Prostate gland (tissue), 2 donors: Measurements from ENCODE around the gene CYS1. TPM values are rescaled to one million over a fixed set of nuclear protein-coding genes. Genes with fewer than 3 reads are reported as not detected.

Experiments
- DNase-seq: peaks from one replicate; pipeline ENCODE4 v3.0.0-alpha.2; 2019; ENCODE audit warnings: low spot score
- H3K27ac ChIP-seq, 2 donors: fragments of 200-600 bp; sonication (generic); 2 replicates each; pipeline ENCODE4 v1.5.1; 2017 to 2019
- H3K27me3 ChIP-seq: fragments of 200-600 bp; sonication (generic); replicated peaks from 2 replicates; pipeline ENCODE4 v1.5.1; 2019; ENCODE audit not compliant: insufficient read depth
- H3K36me3 ChIP-seq, 2 donors: fragments of 200-600 bp; sonication (generic); 1 replicate in 1 of 2; 2 replicates in 1 of 2; pipeline versions ENCODE4 v1.5.1 to v1.8.1; 2017 to 2019
- H3K4me1 ChIP-seq: fragments of 200-600 bp; sonication (generic); replicated peaks from 2 replicates; pipeline ENCODE4 v1.5.1; 2019
- H3K4me3 ChIP-seq, 2 donors: fragments of 200-600 bp; sonication (generic); 2 replicates each; pipeline ENCODE4 v1.5.1; 2017 to 2019
- H3K9me3 ChIP-seq: fragments of 200-600 bp; sonication (generic); 2 replicates; pipeline ENCODE4 v1.5.1; 2017
- CTCF ChIP-seq, 4 experiments: fragments of 200-600 bp in 2 of 4; fragments of 450-650 bp in 2 of 4; sonication (generic) in 2 of 4; IDR thresholded peaks; 1 replicate in 3 of 4; 2 replicates in 1 of 4; pipeline ENCODE4 v1.5.1; 2016 to 2019; ENCODE audit warnings: antibody characterized with exemption in 4 of 4, mild to moderate bottlenecking in 2 of 4, moderate library complexity in 2 of 4
- POLR2A ChIP-seq: fragments of 450-650 bp; IDR thresholded peaks from one replicate; pipeline ENCODE4 v1.6.1; 2016; ENCODE audit warnings: antibody characterized with exemption, mild to moderate bottlenecking
- POLR2AphosphoS5 ChIP-seq: sonication (generic); formaldehyde crosslinking; IDR thresholded peaks from one replicate; pipeline ENCODE4 v1.6.1; 2017; ENCODE audit warnings: antibody characterized with exemption
- WGBS: methylation state at CpG from one replicate; pipeline ENCODE4 v1.1.5; 2018; 5-methylcytosine and 5-hydroxymethylcytosine counted together
- intact Hi-C: fragments of 100-400 bp; cut with DNase I; formaldehyde crosslinking; loops from one replicate; pipeline ENCODE4 v1.14.2; 2022
- total RNA-seq, 2 donors: library from RNA; depleted of rRNA; stranded (reverse); fragments of >200 nt; gene quantifications; one replicate each; pipeline ENCODE4 v1.1.0, GENCODE V29; 2016

CYS1 gene
- total RNA-seq, 2 donors from 2014 or later, result 1.5 to 5.2 TPM

DNA sequence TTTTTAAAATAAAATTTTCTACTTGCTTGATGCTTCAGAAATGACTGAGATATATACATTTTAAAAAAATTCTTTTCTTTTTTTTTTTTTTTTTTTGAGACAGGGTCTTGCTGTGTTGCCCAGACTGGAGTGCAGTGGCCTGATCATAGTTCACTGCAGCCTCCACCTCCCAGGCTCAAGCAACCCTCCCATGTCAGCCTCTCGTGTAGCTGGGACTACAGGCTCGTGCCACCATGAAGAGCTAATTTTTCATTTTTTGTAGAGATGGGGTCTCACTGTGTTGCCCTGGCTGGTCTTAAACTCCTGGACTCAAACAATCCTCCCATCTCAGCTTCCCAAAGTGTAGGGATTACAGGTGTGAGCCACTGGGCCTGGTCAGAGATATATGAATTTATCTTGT is 12.9 kb downstream of the CYS1 start:
- intact Hi-C loops, result no loop called here
- TF ChIP-seq POLR2A (no peak), POLR2AphosphoS5 (no peak), CTCF (IDR thresholded peaks at IDR 0.05) (no peak)
- WGBS, result 68% methylated on average over 2 of the region's 2 CpGs

GRCh38 chr2:10065773-10066055 is 14.5 kb downstream of the CYS1 start:
- H3K36me3 ChIP-seq, result no peaks in the 10 kb centered on the region
- no peak overlapping the region for H3K4me3 ChIP-seq
- H3K9me3 ChIP-seq, result no peaks in the 10 kb centered on the region
- H3K4me1 ChIP-seq, result no peaks in the 10 kb centered on the region
- H3K27me3 ChIP-seq, result no peaks in the 10 kb centered on the region
- no peak for DNase-seq
- TF ChIP-seq POLR2AphosphoS5 (no peak), CTCF (IDR thresholded peaks at IDR 0.05) (no peak), POLR2A (no peak)
- 88% methylated on average over 6 of the region's 6 CpGs for WGBS
- H3K27ac ChIP-seq, result no peak overlapping the region
- intact Hi-C loops, result no loop called here

More for the DNA sequence above, 12.9 kb downstream of the CYS1 start:
- H3K4me3 ChIP-seq, result no peak overlapping the region
- no peak for DNase-seq
- no peaks in the 10 kb centered on the region for H3K27me3 ChIP-seq
- H3K36me3 ChIP-seq, result no peaks in the 10 kb centered on the region
- H3K4me1 ChIP-seq, result no peaks in the 10 kb centered on the region
- no peaks in the 10 kb centered on the region for H3K9me3 ChIP-seq
- H3K27ac ChIP-seq, result no peak overlapping the region

DNA sequence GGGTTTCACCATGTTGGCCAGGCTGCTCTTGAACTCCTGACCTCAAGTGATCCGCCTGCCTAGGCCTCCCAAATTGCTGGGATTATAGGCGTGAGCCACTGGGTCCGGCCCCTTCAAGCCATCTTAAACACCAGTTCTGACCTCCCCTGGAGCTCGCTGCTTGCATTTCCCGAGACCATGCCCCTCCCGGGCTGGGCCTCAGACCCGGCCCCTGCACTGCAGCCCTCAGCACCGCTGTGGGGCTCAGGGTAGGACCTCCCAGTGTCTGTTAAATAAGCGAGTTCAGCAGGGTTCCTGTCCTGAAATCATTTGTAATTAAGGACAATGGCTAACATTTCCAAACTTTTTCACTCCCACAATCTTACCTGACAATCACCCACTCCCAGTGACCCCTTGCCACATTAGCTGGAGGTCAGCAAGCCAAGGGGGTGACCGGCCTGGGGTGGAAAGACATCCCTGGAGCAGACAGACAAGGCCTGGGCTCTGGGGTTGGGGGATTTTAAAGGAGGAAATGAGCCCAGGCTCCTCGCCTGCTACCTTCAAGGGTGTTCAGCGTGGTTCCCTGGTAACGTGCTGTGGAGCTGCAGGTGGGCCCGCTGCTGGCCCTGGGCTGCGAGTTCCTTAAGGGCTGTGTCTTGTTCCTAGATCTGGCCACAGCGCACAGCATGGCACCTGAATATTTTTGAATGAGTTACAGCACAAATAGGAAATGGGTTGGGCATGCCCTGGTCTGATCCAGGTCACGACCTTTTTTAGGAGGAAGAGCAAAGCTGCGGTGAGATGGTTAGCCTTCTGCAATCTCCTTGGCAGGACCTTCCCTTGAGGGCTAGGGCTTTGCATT is 15.1 kb downstream of the CYS1 start:
- WGBS, result 90% methylated on average over 18 of the region's 18 CpGs
- H3K4me3 ChIP-seq, result no peak overlapping the region
- intact Hi-C loops, result no loop called here
- no peaks in the 10 kb centered on the region for H3K36me3 ChIP-seq
- no peaks in the 10 kb centered on the region for H3K4me1 ChIP-seq
- H3K27me3 ChIP-seq, result no peaks in the 10 kb centered on the region
- no peaks in the 10 kb centered on the region for H3K9me3 ChIP-seq
- no peak overlapping the region for H3K27ac ChIP-seq
- TF ChIP-seq POLR2A (no peak), CTCF (IDR thresholded peaks at IDR 0.05) (no peak), POLR2AphosphoS5 (no peak)
- DNase-seq, result no peak

GRCh38 chr2:10063566-10063965 is 16.6 kb downstream of the CYS1 start:
- Histone ChIP-seq H3K4me1 (no peaks in the 10 kb centered on the region), H3K27me3 (no peaks in the 10 kb centered on the region), H3K9me3 (no peaks in the 10 kb centered on the region), H3K27ac (no peak overlapping the region), H3K4me3 (no peak overlapping the region), H3K36me3 (no peaks in the 10 kb centered on the region)
- no peak for DNase-seq
- TF ChIP-seq POLR2AphosphoS5, result no peak
- TF ChIP-seq CTCF (IDR thresholded peaks at IDR 0.05), result no peak
- TF ChIP-seq POLR2A, result no peak
- WGBS, result 90% methylated on average over 9 of the region's 9 CpGs
- intact Hi-C loops, result no loop called here

DNA sequence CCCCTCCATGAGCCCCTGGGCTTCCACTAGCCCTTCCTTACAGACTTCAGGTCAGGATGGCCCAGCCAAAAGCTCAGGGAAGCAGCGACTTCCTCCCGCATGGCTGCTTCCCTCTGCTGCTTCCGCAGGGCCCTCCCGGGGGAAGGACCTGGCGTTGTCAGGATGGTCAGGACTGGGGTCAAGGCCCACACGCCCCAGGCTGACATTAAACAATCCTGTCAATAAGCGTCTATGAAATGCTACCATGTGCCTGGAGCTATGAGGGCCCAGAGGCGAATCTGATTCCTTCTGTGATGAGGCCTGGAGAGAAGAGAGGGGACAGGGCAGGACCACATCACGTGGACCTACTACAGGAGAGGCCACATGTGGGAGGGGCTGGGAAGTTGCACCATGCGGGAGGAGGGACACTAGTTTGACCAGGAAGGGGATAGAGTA is 17.3 kb downstream of the CYS1 start:
- Histone ChIP-seq H3K27ac (no peak overlapping the region), H3K9me3 (no peaks in the 10 kb centered on the region), H3K4me3 (no peak overlapping the region), H3K4me1 (no peaks in the 10 kb centered on the region), H3K27me3 (no peaks in the 10 kb centered on the region), H3K36me3 (no peaks in the 10 kb centered on the region)
- DNase-seq, result no peak
- intact Hi-C loops, result no loop called here
- no peak for TF ChIP-seq POLR2A
- TF ChIP-seq CTCF (IDR thresholded peaks at IDR 0.05), result no peak
- TF ChIP-seq POLR2AphosphoS5, result no peak
- 92% methylated on average over 10 of the region's 10 CpGs for WGBS
